Fibroblast of lung (primary cell): ENCODE results near the gene SGK2. TPM values are rescaled to one million over a fixed set of nuclear protein-coding genes. Genes with fewer than 3 reads are reported as not detected.

Experiments used
- DNase-seq, 2 donors: peaks; one replicate each; pipeline versions ENCODE4 v3.0.0 to v3.0.0-alpha.2; 2010; ENCODE audit warnings: low read depth in 2 of 2
- H2AFZ ChIP-seq: 2 replicates; pipeline ENCODE4 v1.5.1; 2012; ENCODE audit warnings: low read length, control low read depth, inconsistent platforms
- H3K27ac ChIP-seq: 2 replicates; pipeline ENCODE4 v1.5.1; 2011; ENCODE audit warnings: low read length, control low read depth; ENCODE audit not compliant: insufficient read depth
- H3K27me3 ChIP-seq: 2 replicates; pipeline ENCODE4 v1.5.1; 2011; ENCODE audit warnings: mild to moderate bottlenecking, low read length; ENCODE audit not compliant: control insufficient read depth, insufficient read depth
- H3K36me3 ChIP-seq: 2 replicates; pipeline ENCODE4 v1.5.1; 2011; ENCODE audit warnings: low read length; ENCODE audit not compliant: control insufficient read depth, insufficient read depth
- H3K4me1 ChIP-seq: 2 replicates; pipeline ENCODE4 v1.5.1; 2011; ENCODE audit warnings: low read length; ENCODE audit not compliant: control insufficient read depth, insufficient read depth; ENCODE audit errors: extremely low read depth
- H3K4me2 ChIP-seq: 2 replicates; pipeline ENCODE4 v1.5.1; 2011; ENCODE audit warnings: low read length, control low read depth; ENCODE audit not compliant: insufficient read depth; ENCODE audit errors: extremely low read depth
- H3K4me3 ChIP-seq, 4 experiments: fragments of 200-600 bp in 1 of 4; sonication (generic) in 1 of 4; replicated peaks in 1 of 4; 2 replicates each; pipeline ENCODE4 v1.5.1; 2011 to 2016; ENCODE audit warnings: low read length in 4 of 4, low read depth in 3 of 4, mild to moderate bottlenecking in 3 of 4, control low read depth in 2 of 4, inconsistent platforms in 1 of 4, mixed read lengths in 1 of 4; ENCODE audit not compliant: insufficient read depth in 1 of 4; ENCODE audit errors: control extremely low read depth in 1 of 4
- H3K79me2 ChIP-seq: 2 replicates; pipeline ENCODE4 v1.5.1; 2012; ENCODE audit warnings: mild to moderate bottlenecking, low read length, inconsistent platforms; ENCODE audit not compliant: control insufficient read depth, insufficient read depth
- H3K9ac ChIP-seq: 2 replicates; pipeline ENCODE4 v1.5.1; 2011; ENCODE audit warnings: mild to moderate bottlenecking, low read length, control low read depth; ENCODE audit not compliant: insufficient read depth
- H3K9me3 ChIP-seq: 2 replicates; pipeline ENCODE4 v1.5.1; 2012; ENCODE audit warnings: low read depth, low read length; ENCODE audit not compliant: control insufficient read depth, insufficient read depth
- H4K20me1 ChIP-seq: 2 replicates; pipeline ENCODE4 v1.5.1; 2011; ENCODE audit warnings: low read length; ENCODE audit not compliant: control insufficient read depth, insufficient read depth; ENCODE audit errors: extremely low read depth
- EZH2 ChIP-seq: IDR thresholded peaks from 2 replicates; pipeline ENCODE4 v1.5.1; 2012; ENCODE audit warnings: low read length, control low read depth, mild to moderate bottlenecking; ENCODE audit errors: missing control alignments
- polyA plus RNA-seq, 2 donors: library from polyadenylated mRNA; depleted of rRNA in 1 of 2; stranded (reverse) in 1 of 2; unstranded in 1 of 2; fragments of >200 nt; gene quantifications; 2 replicates each; pipeline ENCODE4 v1.2.1, GENCODE V29; 2011 to 2012; ENCODE audit warnings: missing spikeins in 1 of 2
- total RNA-seq: library from RNA; depleted of rRNA; stranded (reverse); fragments of >200 nt; gene quantifications from 2 replicates; pipeline ENCODE4 v1.2.1, GENCODE V29; 2014
- TF ChIP-seq, protein P1 (sequence below), 2 donors: IDR thresholded peaks in 1 of 2; conservative IDR thresholded peaks in 1 of 2; 1 replicate in 1 of 2; 2 replicates in 1 of 2; pipeline ENCODE4 v1.5.1; 2011 to 2012; ENCODE audit warnings: low read length in 2 of 2, control low read depth in 1 of 2, inconsistent platforms in 1 of 2, low read depth in 1 of 2, mild to moderate bottlenecking in 1 of 2

Gene SGK2
- total and polyA plus RNA-seq, 2 donors (not counting 1 experiment from before 2014, with no cell fraction given), result 0.05 to 0.66 TPM

DNA sequence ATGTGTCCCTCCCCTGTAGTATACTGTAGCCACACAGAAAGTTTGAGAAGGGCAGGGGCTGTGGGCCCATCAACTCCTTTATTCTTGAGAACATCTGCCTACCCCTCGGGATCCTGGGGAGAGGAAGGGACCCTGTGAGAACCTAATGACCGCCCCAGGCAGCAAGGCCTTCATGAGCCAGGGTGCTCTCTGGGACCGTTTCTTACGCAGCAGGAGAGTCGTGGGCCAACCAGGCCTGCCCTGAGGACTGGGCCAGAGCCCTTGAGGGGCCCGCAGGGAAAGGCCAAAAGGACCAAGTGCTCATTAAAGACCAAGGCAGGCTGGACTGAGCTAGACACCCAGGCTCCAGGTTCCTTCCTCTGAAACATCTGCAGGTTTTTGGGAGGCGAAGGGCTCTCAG, 5.2 kb downstream of the SGK2 start:
- H3K27ac ChIP-seq, result no peak overlapping the region
- no peak overlapping the region for H3K9ac ChIP-seq
- H3K4me3 ChIP-seq, result no peak overlapping the region
- no peaks in the 10 kb centered on the region for H3K36me3 ChIP-seq
- H3K4me2 ChIP-seq, result no peak overlapping the region
- H4K20me1 ChIP-seq, result no peaks in the 10 kb centered on the region
- H3K79me2 ChIP-seq, result no peaks in the 10 kb centered on the region
- DNase-seq, result no peak
- no peak overlapping the region for H2AFZ ChIP-seq
- TF ChIP-seq EZH2, result no peak
- TF ChIP-seq, protein P1, sequence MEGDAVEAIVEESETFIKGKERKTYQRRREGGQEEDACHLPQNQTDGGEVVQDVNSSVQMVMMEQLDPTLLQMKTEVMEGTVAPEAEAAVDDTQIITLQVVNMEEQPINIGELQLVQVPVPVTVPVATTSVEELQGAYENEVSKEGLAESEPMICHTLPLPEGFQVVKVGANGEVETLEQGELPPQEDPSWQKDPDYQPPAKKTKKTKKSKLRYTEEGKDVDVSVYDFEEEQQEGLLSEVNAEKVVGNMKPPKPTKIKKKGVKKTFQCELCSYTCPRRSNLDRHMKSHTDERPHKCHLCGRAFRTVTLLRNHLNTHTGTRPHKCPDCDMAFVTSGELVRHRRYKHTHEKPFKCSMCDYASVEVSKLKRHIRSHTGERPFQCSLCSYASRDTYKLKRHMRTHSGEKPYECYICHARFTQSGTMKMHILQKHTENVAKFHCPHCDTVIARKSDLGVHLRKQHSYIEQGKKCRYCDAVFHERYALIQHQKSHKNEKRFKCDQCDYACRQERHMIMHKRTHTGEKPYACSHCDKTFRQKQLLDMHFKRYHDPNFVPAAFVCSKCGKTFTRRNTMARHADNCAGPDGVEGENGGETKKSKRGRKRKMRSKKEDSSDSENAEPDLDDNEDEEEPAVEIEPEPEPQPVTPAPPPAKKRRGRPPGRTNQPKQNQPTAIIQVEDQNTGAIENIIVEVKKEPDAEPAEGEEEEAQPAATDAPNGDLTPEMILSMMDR (conservative IDR thresholded peaks at IDR 0.05 in 1 of 2, IDR thresholded peaks at IDR 0.05 in 1 of 2; ENCODE audit: low read depth in 1 of 2, low read length in 2 of 2), result no peak
- H3K9me3 ChIP-seq, result no peaks in the 10 kb centered on the region
- no peaks in the 10 kb centered on the region for H3K27me3 ChIP-seq
- no peaks in the 10 kb centered on the region for H3K4me1 ChIP-seq

DNA sequence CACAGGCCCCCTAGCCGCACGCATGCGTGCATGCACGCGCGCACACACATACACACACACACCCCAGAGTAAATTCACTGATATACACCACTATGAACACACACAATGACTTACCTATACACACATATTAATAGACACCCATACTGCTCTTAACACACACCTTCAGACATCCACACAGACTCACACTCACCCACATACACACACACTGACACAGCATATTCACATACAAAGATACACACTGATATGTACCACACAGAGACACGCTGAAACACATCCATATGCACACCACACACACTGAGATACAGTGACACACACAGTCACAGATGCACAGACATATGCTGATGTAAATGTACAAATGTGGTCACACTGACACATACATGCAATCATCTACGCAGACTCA, 5.6 kb downstream of the SGK2 start:
- Histone ChIP-seq H4K20me1 (no peaks in the 10 kb centered on the region), H3K9ac (no peak overlapping the region), H2AFZ (no peak overlapping the region), H3K36me3 (no peaks in the 10 kb centered on the region), H3K79me2 (no peaks in the 10 kb centered on the region), H3K4me1 (no peaks in the 10 kb centered on the region), H3K4me3 (no peak overlapping the region), H3K4me2 (no peak overlapping the region), H3K27ac (no peak overlapping the region), H3K9me3 (no peaks in the 10 kb centered on the region), H3K27me3 (no peaks in the 10 kb centered on the region)
- DNase-seq, result no peak
- TF ChIP-seq EZH2, result no peak
- TF ChIP-seq, protein P1 (conservative IDR thresholded peaks at IDR 0.05 in 1 of 2, IDR thresholded peaks at IDR 0.05 in 1 of 2; ENCODE audit: low read depth in 1 of 2, low read length in 2 of 2), result no peak

DNA sequence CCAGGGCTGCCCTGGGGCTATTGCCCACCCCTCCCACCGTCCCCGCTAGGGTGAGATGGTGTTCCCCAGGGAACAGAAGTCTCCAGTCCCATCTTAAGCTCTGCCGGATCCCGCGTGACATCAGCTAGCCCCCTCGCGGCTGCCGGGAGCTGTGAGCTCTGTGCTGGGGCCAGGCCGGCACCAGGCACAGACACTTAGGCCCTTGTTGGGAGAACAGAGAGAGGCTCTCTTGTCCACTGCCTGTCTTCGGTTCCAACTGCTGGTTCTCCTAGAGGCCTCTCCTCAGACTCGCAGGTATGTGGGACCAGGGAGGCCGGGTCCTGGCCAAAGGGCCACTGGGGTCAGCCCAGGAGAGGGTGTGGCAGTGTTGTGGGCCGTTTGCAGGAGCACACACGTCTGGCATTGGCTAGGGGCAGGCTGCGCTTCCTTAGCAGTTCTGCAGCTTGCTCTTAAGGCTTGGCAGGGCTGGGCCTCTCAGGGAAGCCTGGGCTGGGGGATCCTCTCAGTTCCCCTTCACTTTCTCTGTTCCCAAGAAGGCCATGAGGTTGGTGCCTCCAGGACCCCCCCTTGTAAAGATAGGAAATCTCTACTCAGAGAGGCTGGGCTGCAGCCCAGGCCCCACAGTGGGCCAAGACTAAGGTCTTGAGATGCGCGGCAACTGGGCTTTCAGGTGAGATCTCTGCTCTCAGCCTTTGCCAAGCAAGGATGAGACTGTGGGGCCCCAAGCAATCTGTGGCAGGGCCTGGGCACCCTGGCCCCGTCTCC, 6.3 kb downstream of the SGK2 start:
- Histone ChIP-seq H3K9ac (no peak overlapping the region), H3K4me1 (no peaks in the 10 kb centered on the region), H4K20me1 (no peaks in the 10 kb centered on the region), H2AFZ (no peak overlapping the region), H3K4me3 (no peak overlapping the region), H3K4me2 (no peak overlapping the region), H3K9me3 (no peaks in the 10 kb centered on the region), H3K79me2 (no peaks in the 10 kb centered on the region), H3K27ac (no peak overlapping the region), H3K36me3 (no peaks in the 10 kb centered on the region), H3K27me3 (no peaks in the 10 kb centered on the region)
- no peak for DNase-seq
- TF ChIP-seq EZH2, result no peak
- TF ChIP-seq, protein P1 (conservative IDR thresholded peaks at IDR 0.05 in 1 of 2, IDR thresholded peaks at IDR 0.05 in 1 of 2; ENCODE audit: low read depth in 1 of 2, low read length in 2 of 2), result no peak
